Activated CD4-positive, alpha-beta memory T cell treated with anti-CD3 and anti-CD28 coated beads for 36 hours (primary cell): ENCODE data around the gene C20orf204. TPM values are rescaled to one million over a fixed set of nuclear protein-coding genes. Genes with fewer than 3 reads are reported as not detected.
A peak's percentile ranks its signal among the peaks of the same experiment; 100 is the strongest.

Experiments used
- CTCF ChIA-PET: fragments of 350-600 bp; sonication (Branson Sonifier 250); formaldehyde crosslinking; loops from one replicate; lab custom pipeline; 2021; ENCODE audit warnings: antibody characterized with exemption, inconsistent platforms; lab: Charles Lee
- POLR2A ChIA-PET: fragments of 350-600 bp; sonication (Branson Sonifier 250); formaldehyde crosslinking; loops from one replicate; lab custom pipeline; 2021; ENCODE audit warnings: antibody characterized with exemption; lab: Charles Lee
- DNase-seq: peaks from one replicate; pipeline ENCODE4 v3.0.0-alpha.2; 2020
- H3K27ac Mint-ChIP-seq: one replicate; pipeline ENCODE4 v1.8.0; 2021; ENCODE audit warnings: mixed read lengths
- H3K27me3 Mint-ChIP-seq: one replicate; pipeline ENCODE4 v1.8.0; 2021; ENCODE audit warnings: mixed read lengths
- H3K36me3 Mint-ChIP-seq: one replicate; pipeline ENCODE4 v1.8.0; 2021; ENCODE audit warnings: mixed read lengths
- H3K4me1 Mint-ChIP-seq: one replicate; pipeline ENCODE4 v1.8.0; 2021; ENCODE audit warnings: low read depth, mixed read lengths
- H3K4me3 Mint-ChIP-seq: one replicate; pipeline ENCODE4 v1.8.0; 2021; ENCODE audit warnings: mild to moderate bottlenecking, mixed read lengths
- H3K9me3 Mint-ChIP-seq: one replicate; pipeline ENCODE4 v1.8.0; 2021; ENCODE audit warnings: mixed read lengths
- intact Hi-C: fragments of 100-400 bp; cut with micrococcal nuclease; formaldehyde crosslinking; loops from one replicate; pipeline ENCODE4 v1.15.1; 2023
- total RNA-seq, 2 experiments: library from RNA; stranded (reverse); gene quantifications; one replicate each; pipeline ENCODE4 v1.2.3, GENCODE V29; 2021

C20orf204 gene
- total RNA-seq, 2 experiments from 2014 or later, result 3.1 TPM

- intact Hi-C loops, result loop anchor here (1.0 kb wide), 3 partner anchors 19 to 82 kb away; no protein-coding TSS in a partner anchor
- Mint-ChIP-seq H3K36me3 (peaks cover 6% of the 10 kb centered on the region), H3K27me3 (peaks cover 2% of the 10 kb centered on the region), H3K4me3 (peak overlapping the region; percentile 60), H3K27ac (no peak overlapping the region), H3K4me1 (peaks cover 43% of the 10 kb centered on the region), H3K9me3 (no peaks in the 10 kb centered on the region)
- CTCF ChIA-PET, result interaction anchor here (0.6 to 5.8 kb wide), 42 partner anchors 8 to 596 kb away, joined by 3 to 59 read pairs (median 5); partner anchors contain the start of genes LKAAEAR1, PCMTD2, PPDPF and PRPF6
- POLR2A ChIA-PET, result interaction anchor here (0.7 to 1.7 kb wide), 4 partner anchors 18 to 174 kb away, joined by 3 to 13 read pairs (median 4); partner anchors contain the start of genes PRPF6, SAMD10, TCEA2 and TPD52L2
- DNase-seq, result peak; percentile 84
These were observed 2.7 kb downstream of the C20orf204 start for GRCh38 chr20:64038565-64039292.

GRCh38 chr20:64039293-64040160 is 3.5 kb downstream of the C20orf204 start:
- POLR2A ChIA-PET, result interaction anchor here (1.7 kb wide), 1 partner anchor 18 kb away, joined by 5 read pairs; no protein-coding TSS in a partner anchor
- H3K4me1 Mint-ChIP-seq, result peaks cover 35% of the 10 kb centered on the region

GRCh38 chr20:64040231-64041039 is 4.5 kb downstream of the C20orf204 start:
- ChIA-PET CTCF (interaction anchor here (0.7 to 5.8 kb wide), 14 partner anchors 8 to 216 kb away, joined by 3 to 59 read pairs (median 8); partner anchors contain the start of genes LKAAEAR1, PCMTD2, PRPF6 and RGS19), POLR2A (interaction anchor here (1.4 kb wide), 1 partner anchor 14 kb away, joined by 5 read pairs; no protein-coding TSS in a partner anchor)
- no peaks in the 10 kb centered on the region for H3K9me3 Mint-ChIP-seq
- peaks cover 2% of the 10 kb centered on the region for H3K27me3 Mint-ChIP-seq
- intact Hi-C loops, result no loop called here
- peak overlapping the region; percentile 39 for H3K4me3 Mint-ChIP-seq
- DNase-seq, result no peak
- H3K27ac Mint-ChIP-seq, result no peak overlapping the region
- peaks cover 26% of the 10 kb centered on the region for H3K4me1 Mint-ChIP-seq
- peaks cover under 1% of the 10 kb centered on the region for H3K36me3 Mint-ChIP-seq

More at GRCh38 chr20:64039293-64040160, 3.5 kb downstream of the C20orf204 start:
- Mint-ChIP-seq H3K27me3 (peaks cover 2% of the 10 kb centered on the region), H3K9me3 (no peaks in the 10 kb centered on the region), H3K36me3 (peaks cover 1% of the 10 kb centered on the region), H3K27ac (no peak overlapping the region), H3K4me3 (peak overlapping the region; percentile 60)
- CTCF ChIA-PET, result interaction anchor here (0.6 to 5.8 kb wide), 29 partner anchors 7 to 519 kb away, joined by 3 to 59 read pairs (median 6); partner anchors contain the start of genes LKAAEAR1, PCMTD2, PPDPF and PRPF6
- no peak for DNase-seq
- intact Hi-C loops, result loop anchor here (1.0 kb wide), 2 partner anchors 18 to 81 kb away; no protein-coding TSS in a partner anchor

DNA sequence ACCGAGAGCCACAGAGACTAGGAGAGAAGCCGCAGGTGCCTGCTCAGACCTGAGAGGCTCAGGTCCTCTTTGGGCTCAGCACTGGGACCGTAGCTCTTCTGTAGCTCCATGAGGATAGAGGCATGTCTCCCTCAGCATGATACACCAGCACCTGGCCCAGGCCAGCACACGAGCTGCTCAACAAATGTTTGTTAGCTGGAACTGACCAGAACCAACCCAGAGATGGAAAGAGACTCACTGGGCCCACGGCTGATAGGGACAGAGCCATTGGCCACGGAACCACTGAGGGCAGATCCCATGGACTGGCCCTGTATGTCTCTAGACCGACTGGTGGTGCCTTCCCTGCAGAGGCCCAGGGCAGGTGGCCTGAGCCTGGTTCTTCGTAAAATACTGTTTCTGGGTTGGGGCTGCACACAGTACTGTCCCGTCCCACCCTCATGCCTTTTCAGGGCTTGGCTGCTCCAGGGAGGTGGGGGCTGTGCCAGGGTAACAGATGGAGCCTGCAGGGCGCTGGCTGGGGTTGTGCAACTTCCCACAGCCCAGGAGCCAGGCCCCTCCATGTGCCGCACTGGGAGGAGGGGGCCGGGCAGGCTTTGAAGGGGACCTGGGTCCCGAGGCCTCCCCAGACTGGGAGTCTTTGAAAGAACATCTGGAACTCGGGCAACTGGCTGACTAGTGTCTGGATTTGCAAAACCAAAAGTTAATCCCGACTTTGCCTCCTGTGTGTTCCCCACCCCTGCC is 5.2 kb downstream of the C20orf204 start:
- ChIA-PET CTCF (interaction anchor here (0.8 to 5.8 kb wide), 7 partner anchors 9 to 79 kb away, joined by 3 to 59 read pairs (median 18); partner anchors contain the start of genes PRPF6, RGS19, SAMD10 and TCEA2), POLR2A (interaction anchor here (1.4 kb wide), 1 partner anchor 14 kb away, joined by 5 read pairs; no protein-coding TSS in a partner anchor)
- Mint-ChIP-seq H3K4me3 (peak overlapping the region; percentile 74), H3K4me1 (peaks cover 19% of the 10 kb centered on the region), H3K36me3 (no peaks in the 10 kb centered on the region), H3K27ac (no peak overlapping the region), H3K27me3 (peaks cover 6% of the 10 kb centered on the region), H3K9me3 (no peaks in the 10 kb centered on the region)
- DNase-seq, result no peak
- intact Hi-C loops, result no loop called here

GRCh38 chr20:64041781-64042053 is 5.7 kb downstream of the C20orf204 start:
- CTCF ChIA-PET, result interaction anchor here (0.8 to 5.0 kb wide), 5 partner anchors 9 to 78 kb away, joined by 3 to 59 read pairs (median 8); partner anchors contain the start of genes PRPF6, SAMD10 and TCEA2
- H3K9me3 Mint-ChIP-seq, result no peaks in the 10 kb centered on the region
- DNase-seq, result no peak
- H3K4me3 Mint-ChIP-seq, result peak overlapping the region; percentile 74
- no peaks in the 10 kb centered on the region for H3K36me3 Mint-ChIP-seq
- peaks cover 9% of the 10 kb centered on the region for H3K27me3 Mint-ChIP-seq
- POLR2A ChIA-PET, result no interaction called here
- no peak overlapping the region for H3K27ac Mint-ChIP-seq
- intact Hi-C loops, result no loop called here
- H3K4me1 Mint-ChIP-seq, result peaks cover 14% of the 10 kb centered on the region

GRCh38 chr20:64042054-64042781 is 6.2 kb downstream of the C20orf204 start:
- Mint-ChIP-seq H3K27ac (peak overlapping the region; percentile 65), H3K4me3 (peak overlapping the region; percentile 74), H3K36me3 (no peaks in the 10 kb centered on the region), H3K4me1 (peaks cover 12% of the 10 kb centered on the region), H3K27me3 (peaks cover 14% of the 10 kb centered on the region), H3K9me3 (no peaks in the 10 kb centered on the region)
- intact Hi-C loops, result no loop called here
- POLR2A ChIA-PET, result interaction anchor here (1.6 kb wide), 1 partner anchor 20 kb away, joined by 4 read pairs; the partner anchor contains the start of gene TCEA2
- no peak for DNase-seq
- CTCF ChIA-PET, result interaction anchor here (1.6 to 5.0 kb wide), 3 partner anchors 20 to 78 kb away, joined by 4 to 59 read pairs (median 47); partner anchors contain the start of genes PRPF6, SAMD10 and TCEA2

DNA sequence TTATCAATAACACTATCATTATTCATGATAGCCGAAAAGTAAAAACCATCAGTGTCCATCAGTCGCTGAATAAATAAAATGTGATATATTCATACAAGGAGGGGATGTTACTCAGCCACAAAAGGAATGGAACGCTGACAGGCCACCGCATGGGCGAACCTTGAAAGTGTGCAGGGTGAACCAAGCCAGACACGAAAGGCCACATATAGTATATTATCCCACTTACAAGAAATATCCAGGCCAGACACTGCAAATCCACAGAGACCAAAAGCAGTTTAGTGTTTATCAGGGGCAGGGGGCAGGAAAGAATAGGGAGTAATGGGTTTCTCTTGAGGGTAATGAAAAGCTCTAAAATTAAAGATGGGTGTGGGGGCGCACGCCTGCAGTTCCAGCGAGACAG is 7.8 kb downstream of the C20orf204 start:
- Mint-ChIP-seq H3K4me1 (peaks cover 5% of the 10 kb centered on the region), H3K4me3 (no peak overlapping the region), H3K9me3 (no peaks in the 10 kb centered on the region), H3K27ac (peak overlapping the region; percentile 28), H3K27me3 (peaks cover 19% of the 10 kb centered on the region), H3K36me3 (no peaks in the 10 kb centered on the region)
- intact Hi-C loops, result no loop called here
- POLR2A ChIA-PET, result interaction anchor here (1.6 kb wide), 1 partner anchor 19 kb away, joined by 4 read pairs; the partner anchor contains the start of gene TCEA2
- CTCF ChIA-PET, result interaction anchor here (0.9 to 2.5 kb wide), 3 partner anchors 14 to 63 kb away, joined by 3 to 12 read pairs (median 3); partner anchors contain the start of gene PRPF6
- no peak for DNase-seq

DNA sequence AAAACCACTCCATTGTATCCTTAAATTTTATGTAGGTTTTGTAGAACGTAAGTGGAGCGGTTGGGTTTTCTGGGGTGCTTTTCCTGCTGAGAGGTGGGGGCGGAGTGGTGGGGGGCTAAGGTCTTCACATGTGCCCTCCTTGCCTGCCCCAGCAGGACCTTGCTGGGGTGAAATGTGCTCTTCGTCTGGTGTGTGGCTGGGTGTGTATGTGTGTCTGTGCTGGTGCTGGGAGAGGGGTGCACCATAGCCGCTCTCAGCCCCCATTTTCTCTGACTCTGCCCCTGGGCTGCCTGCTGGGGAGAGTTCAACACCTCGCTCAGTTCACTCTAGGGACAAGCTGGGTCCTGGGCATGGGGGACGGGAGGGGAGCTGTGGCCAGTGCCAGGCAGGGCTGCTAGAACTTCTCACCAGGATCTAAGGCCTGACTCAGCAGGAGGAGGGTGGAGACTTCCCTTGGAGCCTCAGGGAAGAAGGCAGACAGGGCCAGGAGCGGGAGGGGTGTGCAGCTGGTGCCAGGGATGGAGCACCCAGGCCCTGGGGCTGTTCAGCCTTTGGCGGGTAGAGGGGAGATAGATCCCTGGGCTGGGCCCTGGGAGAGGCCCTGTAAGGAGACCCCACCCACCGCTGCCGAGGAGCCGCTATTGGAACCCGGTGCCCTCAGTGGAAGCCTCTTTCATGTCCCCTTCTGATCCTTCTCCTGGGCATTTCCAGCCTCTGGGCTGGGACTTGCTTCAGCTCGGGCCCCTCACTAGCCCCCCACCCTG is 8.7 kb downstream of the C20orf204 start:
- no peak for DNase-seq
- Mint-ChIP-seq H3K27me3 (peaks cover 20% of the 10 kb centered on the region), H3K9me3 (no peaks in the 10 kb centered on the region), H3K4me1 (peaks cover 5% of the 10 kb centered on the region), H3K4me3 (no peak overlapping the region), H3K36me3 (no peaks in the 10 kb centered on the region), H3K27ac (no peak overlapping the region)
- ChIA-PET CTCF (interaction anchor here (1.3 to 2.5 kb wide), 2 partner anchors 13 to 39 kb away, joined by 3 to 12 read pairs; no protein-coding TSS in a partner anchor), POLR2A (no interaction called here)
- intact Hi-C loops, result no loop called here

DNA sequence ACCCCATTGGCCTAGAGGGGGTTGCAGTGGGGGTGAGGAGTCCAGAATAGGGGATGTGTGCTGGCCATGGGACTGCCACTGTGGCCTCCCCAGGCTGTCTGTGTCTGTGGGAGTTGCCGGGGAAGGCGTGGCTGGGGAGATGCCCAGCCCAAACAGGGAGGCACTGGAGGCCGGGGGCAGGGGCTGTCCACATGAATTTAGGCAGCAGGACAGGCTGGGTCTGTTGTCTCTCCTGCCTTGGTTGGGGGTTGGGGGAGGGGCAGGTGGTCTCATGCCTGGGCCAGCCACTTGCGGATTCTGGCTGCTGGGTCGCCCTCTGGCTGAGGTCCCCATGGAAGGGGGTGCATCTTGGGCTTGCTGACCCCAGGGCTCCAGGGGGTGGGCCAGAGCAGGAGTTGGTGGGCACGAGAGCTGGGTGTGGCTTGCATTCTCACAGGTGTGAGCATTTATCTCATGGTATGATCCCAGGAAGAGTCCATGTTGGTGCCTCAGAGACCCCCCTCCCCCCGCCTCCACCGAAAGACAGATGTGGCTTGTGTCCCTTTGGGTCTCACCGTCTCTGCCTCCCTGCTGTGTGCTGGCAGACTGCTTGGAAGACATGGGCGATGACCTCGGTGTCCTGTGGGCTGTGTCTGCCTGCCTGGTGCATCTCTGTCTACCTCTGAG is 9.5 kb downstream of the C20orf204 start:
- Mint-ChIP-seq H3K9me3 (no peaks in the 10 kb centered on the region), H3K36me3 (no peaks in the 10 kb centered on the region), H3K4me3 (no peak overlapping the region), H3K4me1 (peaks cover 7% of the 10 kb centered on the region), H3K27ac (no peak overlapping the region), H3K27me3 (peaks cover 26% of the 10 kb centered on the region)
- intact Hi-C loops, result no loop called here
- ChIA-PET POLR2A (no interaction called here), CTCF (interaction anchor here (1.3 to 2.5 kb wide), 2 partner anchors 12 to 38 kb away, joined by 3 to 12 read pairs; no protein-coding TSS in a partner anchor)
- no peak for DNase-seq
